Common myeloid progenitor, CD34-positive (primary cell): Measurements from ENCODE around the gene FAM171A1.

Experiments
- CTCF ChIA-PET: fragments of 350-600 bp; sonication (Branson Sonifier 250); formaldehyde crosslinking; loops from one replicate; lab custom pipeline; 2021; ENCODE audit warnings: antibody characterized with exemption; lab: Charles Lee
- POLR2A ChIA-PET: fragments of 350-600 bp; sonication (Branson Sonifier 250); formaldehyde crosslinking; loops from one replicate; lab custom pipeline; 2021; ENCODE audit warnings: antibody characterized with exemption; lab: Charles Lee
- DNase-seq, 3 donors: peaks; one replicate each; pipeline versions ENCODE4 v3.0.0 to v3.0.0-alpha.2; 2013
- H3K27ac ChIP-seq, 2 experiments: 1 replicate in 1 of 2; 2 replicates in 1 of 2; pipeline ENCODE4 v1.7.0; 2013; ENCODE audit warnings: inconsistent platforms in 2 of 2, low read length in 2 of 2, mild to moderate bottlenecking in 2 of 2, low read depth in 1 of 2, moderate library complexity in 1 of 2; ENCODE audit not compliant: severe bottlenecking in 2 of 2, insufficient read depth in 1 of 2, poor library complexity in 1 of 2
- H3K27me3 ChIP-seq, 5 experiments: replicated peaks in 2 of 5; 1 replicate in 3 of 5; 2 replicates in 2 of 5; pipeline versions ENCODE4 v1.6.1 to v1.7.0; 2013; ENCODE audit warnings: low read length in 4 of 5, mild to moderate bottlenecking in 2 of 5, moderate library complexity in 2 of 5, inconsistent platforms in 1 of 5; ENCODE audit not compliant: insufficient read depth in 5 of 5, control insufficient read depth in 4 of 5
- H3K36me3 ChIP-seq, 4 experiments: 1 replicate in 2 of 4; 2 replicates in 2 of 4; pipeline versions ENCODE4 v1.6.1 to v1.7.0; 2013; ENCODE audit warnings: low read length in 3 of 4, control low read depth in 1 of 4, mild to moderate bottlenecking in 1 of 4; ENCODE audit not compliant: control insufficient read depth in 4 of 4, insufficient read depth in 4 of 4
- H3K4me1 ChIP-seq, 4 experiments: 1 replicate in 3 of 4; 2 replicates in 1 of 4; pipeline versions ENCODE4 v1.6.1 to v1.7.1; 2013; ENCODE audit warnings: low read length in 3 of 4, mild to moderate bottlenecking in 3 of 4, control low read depth in 1 of 4, inconsistent platforms in 1 of 4, moderate library complexity in 1 of 4; ENCODE audit not compliant: control insufficient read depth in 4 of 4, insufficient read depth in 4 of 4; ENCODE audit errors: control extremely low read depth in 1 of 4
- H3K4me3 ChIP-seq, 7 experiments: 1 replicate in 4 of 7; 2 replicates in 3 of 7; pipeline versions ENCODE4 v1.5.1 to v1.7.0; 2013; ENCODE audit warnings: mild to moderate bottlenecking in 7 of 7, low read length in 6 of 7, moderate library complexity in 6 of 7, inconsistent platforms in 2 of 7, low read depth in 2 of 7, control low read depth in 1 of 7; ENCODE audit not compliant: insufficient read depth in 4 of 7, control insufficient read depth in 1 of 7; ENCODE audit errors: extremely low read depth in 1 of 7
- H3K9me3 ChIP-seq, 5 experiments: 1 replicate in 4 of 5; 2 replicates in 1 of 5; pipeline versions ENCODE4 v1.6.1 to v1.7.1; 2013; ENCODE audit warnings: low read length in 4 of 5, mild to moderate bottlenecking in 2 of 5, inconsistent platforms in 1 of 5, low read depth in 1 of 5, moderate library complexity in 1 of 5; ENCODE audit not compliant: control insufficient read depth in 4 of 5, insufficient read depth in 2 of 5; ENCODE audit errors: control extremely low read depth in 1 of 5
- WGBS: methylation state at CpG from one replicate; pipeline ENCODE4 v1.1.5; 2013; ENCODE audit not compliant: insufficient coverage; 5-methylcytosine and 5-hydroxymethylcytosine counted together

Gene FAM171A1

DNA sequence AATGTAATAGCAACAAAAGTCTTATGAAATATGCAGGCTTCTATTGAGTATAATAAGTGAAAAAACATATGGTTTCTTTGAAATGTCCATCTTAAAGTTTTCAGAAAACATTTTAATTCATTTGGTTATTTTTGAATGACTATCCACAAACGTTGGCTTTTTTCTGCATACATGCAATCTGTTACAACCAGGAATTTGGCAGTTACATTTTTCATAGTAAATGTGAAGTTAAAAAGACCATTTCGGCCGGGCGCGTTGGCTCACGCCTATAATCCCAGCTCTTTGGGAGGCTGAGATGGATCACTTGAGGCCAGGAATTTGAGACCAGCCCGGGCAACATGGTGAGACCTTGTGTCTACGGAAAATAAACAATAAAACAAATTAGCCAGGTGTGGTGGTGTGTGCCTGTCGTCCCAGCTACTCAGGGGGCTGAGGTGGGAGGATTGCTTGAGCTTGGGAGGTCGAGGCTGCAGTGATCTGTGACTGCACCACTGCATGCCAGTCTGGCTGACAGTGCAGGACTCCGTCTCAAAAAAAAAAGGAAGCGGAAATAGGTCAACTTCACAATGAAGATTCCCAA lies 128.7 kb downstream of the FAM171A1 start:
- no peaks in the 10 kb centered on the region for H3K9me3 ChIP-seq
- peaks cover 0 to 1% (median 0%) of the 10 kb centered on the region in 5 experiments for H3K27me3 ChIP-seq
- WGBS: 98% methylated on average over 11 of the region's 12 CpGs
- no peaks in the 10 kb centered on the region for H3K4me1 ChIP-seq
- no peak for DNase-seq
- H3K4me3 ChIP-seq: no peak overlapping the region
- H3K36me3 ChIP-seq: no peaks in the 10 kb centered on the region
- ChIA-PET CTCF (no interaction called here), POLR2A (no interaction called here)
- no peak overlapping the region for H3K27ac ChIP-seq

GRCh38 chr10:15241306-15241705 lies 129.8 kb downstream of the FAM171A1 start:
- Histone ChIP-seq H3K27me3 (no peaks in the 10 kb centered on the region), H3K9me3 (no peaks in the 10 kb centered on the region), H3K36me3 (no peaks in the 10 kb centered on the region), H3K4me1 (no peaks in the 10 kb centered on the region), H3K27ac (no peak overlapping the region), H3K4me3 (no peak overlapping the region)
- POLR2A ChIA-PET: no interaction called here
- DNase-seq: no peak
- CTCF ChIA-PET: no interaction called here
- WGBS: 100% methylated on average over 1 of the region's 4 CpGs

GRCh38 chr10:15238555-15239335 lies 132.3 kb downstream of the FAM171A1 start:
- Histone ChIP-seq H3K27me3 (no peaks in the 10 kb centered on the region), H3K27ac (no peak overlapping the region), H3K9me3 (no peaks in the 10 kb centered on the region), H3K4me3 (no peak overlapping the region), H3K4me1 (no peaks in the 10 kb centered on the region), H3K36me3 (no peaks in the 10 kb centered on the region)
- no peak for DNase-seq
- POLR2A ChIA-PET: no interaction called here
- CTCF ChIA-PET: interaction anchor here (1.2 kb wide), 1 partner anchor 11 kb away, joined by 3 read pairs; no protein-coding TSS in a partner anchor
- WGBS: 98% methylated on average over 8 of the region's 12 CpGs

DNA sequence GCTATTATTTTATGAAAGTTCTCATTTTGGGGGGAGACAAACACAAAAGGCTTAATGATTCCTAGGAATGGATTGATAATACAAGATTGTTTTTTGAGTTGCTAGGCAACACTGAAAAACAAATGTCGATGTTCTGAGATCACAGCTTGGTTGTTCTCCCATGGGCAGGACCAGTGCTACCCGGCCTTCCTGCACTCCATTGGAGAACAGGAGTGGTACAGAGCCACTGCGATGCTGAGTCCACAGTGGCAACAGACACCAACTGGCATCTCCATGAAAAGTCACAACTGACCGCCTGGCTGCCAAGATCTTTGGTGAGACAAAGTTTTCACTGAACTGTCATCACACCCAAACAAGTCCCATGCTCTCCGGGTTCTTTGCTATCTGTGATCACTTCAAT lies 133.7 kb downstream of the FAM171A1 start:
- Histone ChIP-seq H3K9me3 (no peaks in the 10 kb centered on the region), H3K4me3 (no peak overlapping the region), H3K27me3 (no peaks in the 10 kb centered on the region), H3K36me3 (no peaks in the 10 kb centered on the region), H3K4me1 (no peaks in the 10 kb centered on the region), H3K27ac (no peak overlapping the region)
- 87% methylated on average over 4 of the region's 5 CpGs for WGBS
- POLR2A ChIA-PET: no interaction called here
- no peak for DNase-seq
- CTCF ChIA-PET: interaction anchor here (1.5 kb wide), 1 partner anchor 8 kb away, joined by 3 read pairs; no protein-coding TSS in a partner anchor

DNA sequence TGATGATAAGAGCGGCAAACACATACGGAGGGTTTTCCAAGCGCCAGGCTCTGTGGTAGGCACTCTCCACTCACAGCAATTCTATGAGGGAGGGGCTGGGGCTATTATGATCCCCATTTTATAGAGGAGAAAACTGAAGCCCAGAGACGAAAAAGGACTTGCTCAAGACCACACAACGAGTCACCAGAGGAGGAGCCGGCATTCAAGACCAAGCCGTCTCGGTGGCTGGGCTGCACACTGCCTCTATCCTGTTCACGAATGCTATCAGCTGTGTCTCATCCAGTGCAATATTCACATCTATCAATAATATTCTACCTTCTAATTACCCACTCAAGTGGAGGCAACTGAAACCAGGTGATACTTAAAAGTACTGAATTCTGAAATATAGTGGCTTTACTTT lies 134.7 kb downstream of the FAM171A1 start:
- no peak for DNase-seq
- Histone ChIP-seq H3K27me3 (peaks cover 0 to 2% (median 0%) of the 10 kb centered on the region in 5 experiments), H3K36me3 (no peaks in the 10 kb centered on the region), H3K4me1 (no peaks in the 10 kb centered on the region), H3K9me3 (no peaks in the 10 kb centered on the region), H3K27ac (no peak overlapping the region), H3K4me3 (no peak overlapping the region)
- CTCF ChIA-PET: interaction anchor here (1.5 kb wide), 1 partner anchor 9 kb away, joined by 3 read pairs; no protein-coding TSS in a partner anchor
- WGBS: 96% methylated on average over 8 of the region's 9 CpGs
- POLR2A ChIA-PET: no interaction called here

DNA sequence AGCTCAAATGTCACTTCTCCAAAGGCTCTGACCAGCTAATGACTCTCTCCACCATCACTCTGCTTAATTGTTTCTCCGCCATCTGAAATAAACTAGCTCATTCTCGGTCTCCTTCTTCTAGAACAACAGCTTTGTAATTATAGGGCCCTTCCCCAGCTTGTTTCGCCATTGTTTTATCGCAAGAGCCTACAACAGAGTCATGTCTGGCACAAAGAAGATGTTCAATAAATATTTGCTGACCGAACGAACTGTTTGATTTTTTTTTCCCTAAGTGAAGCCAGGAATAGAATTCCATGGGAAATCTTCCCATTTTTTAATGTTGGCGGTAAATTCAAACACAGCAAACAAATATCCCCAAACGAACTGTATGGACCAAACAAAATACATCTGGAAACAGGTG lies 138.8 kb downstream of the FAM171A1 start:
- no peak for DNase-seq
- 100% methylated on average over 6 of the region's 8 CpGs for WGBS
- H3K36me3 ChIP-seq: no peaks in the 10 kb centered on the region
- ChIA-PET CTCF (interaction anchor here (1.6 kb wide), 1 partner anchor 21 kb away, joined by 3 read pairs; no protein-coding TSS in a partner anchor), POLR2A (no interaction called here)
- no peak overlapping the region for H3K27ac ChIP-seq
- H3K27me3 ChIP-seq: peaks cover 0 to 2% (median 0%) of the 10 kb centered on the region in 5 experiments
- no peaks in the 10 kb centered on the region for H3K9me3 ChIP-seq
- H3K4me3 ChIP-seq: no peak overlapping the region
- H3K4me1 ChIP-seq: no peaks in the 10 kb centered on the region

GRCh38 chr10:15231426-15231825 lies 139.7 kb downstream of the FAM171A1 start:
- H3K36me3 ChIP-seq: no peaks in the 10 kb centered on the region
- no peaks in the 10 kb centered on the region for H3K4me1 ChIP-seq
- POLR2A ChIA-PET: no interaction called here
- no peaks in the 10 kb centered on the region for H3K9me3 ChIP-seq
- DNase-seq: no peak
- CTCF ChIA-PET: interaction anchor here (1.6 kb wide), 1 partner anchor 136 kb away, joined by 3 read pairs; no protein-coding TSS in a partner anchor
- no peak overlapping the region for H3K4me3 ChIP-seq
- 96% methylated on average over 9 of the region's 11 CpGs for whole genome bisulfite sequencing
- H3K27ac ChIP-seq: no peak overlapping the region
- peaks cover 0 to 2% (median 0%) of the 10 kb centered on the region in 5 experiments for H3K27me3 ChIP-seq
